Hematopoietic multipotent progenitor cell treated with erythropoietin and hydrocortisone succinate and interleukin-3 and kit ligand, for 4 days (in vitro differentiated cells): ENCODE results near the gene PACS1.
A peak's percentile ranks its signal among the peaks of the same experiment; 100 is the strongest.

Experiments used
- DNase-seq: peaks from one replicate; pipeline ENCODE4 v3.0.0-alpha.2; 2015

PACS1 gene

GRCh38 chr11:66146074-66146473 is 76.0 kb downstream of the PACS1 start:
- no peak for DNase-seq

GRCh38 chr11:66146940-66147339 is 76.9 kb downstream of the PACS1 start:
- no peak for DNase-seq

- no peak for DNase-seq
Measured at GRCh38 chr11:66150140-66150539, 80.1 kb downstream of the PACS1 start.

GRCh38 chr11:66150725-66151124 is 80.7 kb downstream of the PACS1 start:
- no peak for DNase-seq

GRCh38 chr11:66151273-66151672 is 81.2 kb downstream of the PACS1 start:
- DNase-seq = no peak

GRCh38 chr11:66154109-66154508 is 84.0 kb downstream of the PACS1 start:
- no peak for DNase-seq

GRCh38 chr11:66155387-66156073 is 85.5 kb downstream of the PACS1 start:
- no peak for DNase-seq

- no peak for DNase-seq
Measured at GRCh38 chr11:66157182-66157864, 87.3 kb downstream of the PACS1 start.

- DNase-seq = no peak
Measured at GRCh38 chr11:66158156-66158555, 88.1 kb downstream of the PACS1 start.

GRCh38 chr11:66159324-66159984 is 89.4 kb downstream of the PACS1 start:
- peak; percentile 27 for DNase-seq

GRCh38 chr11:66160709-66161108 is 90.6 kb downstream of the PACS1 start:
- no peak for DNase-seq

GRCh38 chr11:66168289-66168688 is 98.2 kb downstream of the PACS1 start:
- DNase-seq = no peak

GRCh38 chr11:66172146-66172545 is 102.1 kb downstream of the PACS1 start:
- DNase-seq = no peak

GRCh38 chr11:66176650-66177049 is 106.6 kb downstream of the PACS1 start:
- DNase-seq = no peak

GRCh38 chr11:66178183-66178582 is 108.1 kb downstream of the PACS1 start:
- no peak for DNase-seq

GRCh38 chr11:66178871-66179270 is 108.8 kb downstream of the PACS1 start:
- no peak for DNase-seq

GRCh38 chr11:66181632-66182315 is 111.7 kb downstream of the PACS1 start:
- no peak for DNase-seq

GRCh38 chr11:66183494-66184048 is 113.5 kb downstream of the PACS1 start:
- peak; percentile 48 for DNase-seq

- no peak for DNase-seq
Measured at GRCh38 chr11:66184728-66185127, 114.7 kb downstream of the PACS1 start.

GRCh38 chr11:66186470-66186869 is 116.4 kb downstream of the PACS1 start:
- no peak for DNase-seq

- DNase-seq = no peak
Measured at GRCh38 chr11:66187453-66187852, 117.4 kb downstream of the PACS1 start.

GRCh38 chr11:66188580-66188979 is 118.5 kb downstream of the PACS1 start:
- peak; percentile 41 for DNase-seq
